Astrocyte of the cerebellum (primary cell): ENCODE measurements around the gene FBLN7.
"Not testable (repeated sequence)": the region's sequence is repeated elsewhere in the genome, so short reads cannot be mapped to it uniquely, and the experiment has no call there.

Experiments
- DNase-seq: peaks from one replicate; pipeline ENCODE4 v3.0.0-alpha.2; 2011; ENCODE audit warnings: low read depth
- H3K4me3 ChIP-seq: 2 replicates; pipeline ENCODE4 v1.5.1; 2011; ENCODE audit warnings: mild to moderate bottlenecking, low read depth, low read length, moderate library complexity
- CTCF ChIP-seq: IDR thresholded peaks from 2 replicates; pipeline ENCODE4 v1.5.1; 2012; ENCODE audit warnings: low read length, low read depth, moderate library complexity, mild to moderate bottlenecking; ENCODE audit errors: missing control alignments
- in situ Hi-C: cut with HindIII; loops from 2 replicates; pipeline ENCODE4 v1.10.0; 2017; ENCODE audit warnings: low sequenced_read_pairs

FBLN7 gene

GRCh38 chr2:112199188-112199587, 61.0 kb downstream of the FBLN7 start:
- in situ Hi-C loops = no loop called here
- H3K4me3 ChIP-seq = no peak overlapping the region
- no peak for DNase-seq
- TF ChIP-seq CTCF = no peak

- in situ Hi-C loops = no loop called here
Observed at GRCh38 chr2:112201696-112202430, 63.7 kb downstream of the FBLN7 start.

DNA sequence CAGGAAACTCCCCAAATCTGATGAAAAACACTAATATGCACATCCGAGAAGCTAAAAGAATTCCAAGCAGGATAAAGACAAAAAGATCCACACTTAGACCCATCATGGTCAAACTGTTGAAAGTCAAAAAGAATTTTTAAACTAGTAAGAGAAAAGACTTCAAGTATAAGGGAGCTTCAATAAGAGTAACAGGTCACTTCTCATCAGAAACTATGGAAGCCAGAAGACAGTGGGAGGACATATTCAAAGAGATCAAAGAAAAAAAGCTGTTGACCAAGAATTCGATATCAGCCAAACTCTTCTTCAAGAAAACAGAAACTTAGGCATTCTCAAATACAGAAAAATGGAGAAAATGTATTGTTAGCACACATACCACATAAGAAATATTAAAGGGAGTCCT, 66.2 kb downstream of the FBLN7 start:
- H3K4me3 ChIP-seq = no peak overlapping the region
- in situ Hi-C loops = no loop called here
- TF ChIP-seq CTCF = no peak
- DNase-seq = no peak

More at GRCh38 chr2:112201696-112202430, 63.7 kb downstream of the FBLN7 start:
- TF ChIP-seq CTCF = no peak
- DNase-seq = no peak
- H3K4me3 ChIP-seq = no peak overlapping the region

DNA sequence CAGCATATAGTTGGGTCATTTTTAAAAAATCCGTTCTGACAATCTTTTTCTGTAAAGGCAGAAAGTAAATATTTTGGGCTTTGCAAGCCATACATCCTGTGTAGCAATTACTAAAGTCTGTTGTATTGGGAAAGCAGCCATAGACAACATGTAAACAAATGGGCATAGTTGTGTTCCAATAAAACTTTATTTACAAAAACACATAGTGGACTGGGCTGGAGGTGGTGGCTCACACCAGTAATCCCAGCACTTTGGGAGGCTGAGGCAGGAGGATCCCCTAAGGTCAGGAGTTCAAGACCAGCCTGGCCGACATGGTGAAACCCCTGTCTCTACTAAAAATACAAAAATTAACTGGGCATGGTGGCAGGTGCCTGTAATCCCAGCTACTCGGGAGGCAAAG, 69.7 kb downstream of the FBLN7 start:
- in situ Hi-C loops = loop anchor here (5.0 kb wide), 1 partner anchor 94 kb away; no protein-coding TSS in a partner anchor

GRCh38 chr2:112216167-112216566, 78.0 kb downstream of the FBLN7 start:
- no peak overlapping the region for H3K4me3 ChIP-seq
- peak; percentile 39 for TF ChIP-seq CTCF
- peak; percentile 1 for DNase-seq
- in situ Hi-C loops = no loop called here

More for the DNA sequence above, 69.7 kb downstream of the FBLN7 start:
- DNase-seq, H3K4me3 ChIP-seq: not testable (repeated sequence)

GRCh38 chr2:112217854-112218253, 79.7 kb downstream of the FBLN7 start:
- no peak for TF ChIP-seq CTCF
- in situ Hi-C loops = no loop called here
- no peak for DNase-seq
- no peak overlapping the region for H3K4me3 ChIP-seq

GRCh38 chr2:112220186-112220585, 82.0 kb downstream of the FBLN7 start:
- in situ Hi-C loops = no loop called here

More at GRCh38 chr2:112220186-112220585, 82.0 kb downstream of the FBLN7 start:
- DNase-seq = no peak
- no peak overlapping the region for H3K4me3 ChIP-seq
- no peak for TF ChIP-seq CTCF
